Lung (tissue), 16 donors: ENCODE measurements around the gene SNAPC1. TPM values are rescaled to one million over a fixed set of nuclear protein-coding genes. Genes with fewer than 3 reads are reported as not detected.

Experiments used
- ATAC-seq: fragments of 200-7000 bp; cut with Tn5 transposase; one replicate; pipeline ENCODE4 v1.9.1; 2020; ENCODE audit warnings: moderate number of reproducible peaks; ENCODE audit not compliant: insufficient read depth, low FRiP score
- DNase-seq, 3 donors: peaks; one replicate each; pipeline ENCODE4 v3.0.0-alpha.2; 2013 to 2017
- H3K27ac ChIP-seq, 2 donors: one replicate each; pipeline ENCODE4 v1.5.1; 2013; ENCODE audit warnings: mild to moderate bottlenecking in 2 of 2, moderate library complexity in 2 of 2, control low read depth in 1 of 2, inconsistent platforms in 1 of 2, low read depth in 1 of 2, low read length in 1 of 2
- H3K27me3 ChIP-seq, 3 donors: one replicate each; pipeline ENCODE4 v1.5.1; 2013; ENCODE audit warnings: low read length in 2 of 3; ENCODE audit not compliant: control insufficient read depth in 3 of 3, insufficient read depth in 3 of 3
- H3K36me3 ChIP-seq, 4 donors: one replicate each; pipeline ENCODE4 v1.5.1; 2013; ENCODE audit warnings: low read length in 4 of 4, mild to moderate bottlenecking in 1 of 4, moderate library complexity in 1 of 4; ENCODE audit not compliant: control insufficient read depth in 4 of 4, insufficient read depth in 4 of 4
- H3K4me1 ChIP-seq, 5 donors: one replicate each; pipeline ENCODE4 v1.5.1; 2013; ENCODE audit warnings: low read length in 5 of 5, mild to moderate bottlenecking in 2 of 5, moderate library complexity in 1 of 5; ENCODE audit not compliant: control insufficient read depth in 5 of 5, insufficient read depth in 5 of 5
- H3K4me3 ChIP-seq: one replicate; pipeline ENCODE4 v1.5.1; 2013; ENCODE audit warnings: mild to moderate bottlenecking, control low read depth, moderate library complexity
- H3K9ac ChIP-seq, 2 donors: one replicate each; pipeline ENCODE4 v1.5.1; 2013; ENCODE audit warnings: low read length in 2 of 2, control low read depth in 1 of 2; ENCODE audit not compliant: insufficient read depth in 1 of 2
- H3K9me3 ChIP-seq, 4 donors: one replicate each; pipeline ENCODE4 v1.5.1; 2013; ENCODE audit warnings: low read length in 3 of 4, mild to moderate bottlenecking in 1 of 4, moderate library complexity in 1 of 4; ENCODE audit not compliant: control insufficient read depth in 4 of 4, insufficient read depth in 3 of 4
- WGBS, 2 donors: extraction: QIAGEN DNeasy Blood & Tissue Kit; methylation state at CpG; one replicate each; pipeline ENCODE4 v1.1.7; 2013; 5-methylcytosine and 5-hydroxymethylcytosine counted together
- long read RNA-seq, 5 donors: transcript quantifications; one replicate each; lab custom pipeline, GENCODE V29; 2026
- polyA plus RNA-seq, 2 donors: library from polyadenylated mRNA; stranded (reverse); fragments of 200-250 nt; gene quantifications; one replicate each; pipeline ENCODE4 v1.2.1, GENCODE V29; 2013
- total RNA-seq, 2 donors: library from RNA; depleted of rRNA in 1 of 2; stranded (reverse); fragments of >200 nt in 1 of 2; gene quantifications; one replicate each; pipeline ENCODE4 v1.2.1, GENCODE V29; 2014 to 2021
- TF ChIP-seq, protein P1 (sequence below): IDR thresholded peaks from 2 replicates; pipeline ENCODE4 v1.5.1; 2012; ENCODE audit warnings: mild to moderate bottlenecking; ENCODE audit errors: control extremely low read depth, extremely low read depth
- donor health status: control.
- donor health status: control.
- donor health status: Bipolar disorder and iron deficiency.
- donor health status: healthy.
- donor health status: DM: yes; HTN: yes; CAD: no.

SNAPC1 gene, protein sequence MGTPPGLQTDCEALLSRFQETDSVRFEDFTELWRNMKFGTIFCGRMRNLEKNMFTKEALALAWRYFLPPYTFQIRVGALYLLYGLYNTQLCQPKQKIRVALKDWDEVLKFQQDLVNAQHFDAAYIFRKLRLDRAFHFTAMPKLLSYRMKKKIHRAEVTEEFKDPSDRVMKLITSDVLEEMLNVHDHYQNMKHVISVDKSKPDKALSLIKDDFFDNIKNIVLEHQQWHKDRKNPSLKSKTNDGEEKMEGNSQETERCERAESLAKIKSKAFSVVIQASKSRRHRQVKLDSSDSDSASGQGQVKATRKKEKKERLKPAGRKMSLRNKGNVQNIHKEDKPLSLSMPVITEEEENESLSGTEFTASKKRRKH
- 1 to 10 TPM; 5.6 to 9.5 TPM for total RNA-seq
- 1 to 10 TPM; 4.2 to 8.0 TPM for polyA plus RNA-seq
- long read RNA-seq, donor 1, partial matches to known transcripts, result 5 of 9 reads
- long read RNA-seq, donor 1, other reads (novel, unspliced or antisense), result 0 of 9 reads
- long read RNA-seq, donor 2, result 0 reads
- long read RNA-seq, donor 3, partial matches to known transcripts, result 7 of 9 reads
- long read RNA-seq, donor 3, other reads (novel, unspliced or antisense), result 0 of 9 reads
- long read RNA-seq, donor 4, result 0 reads
- long read RNA-seq, donor 5, transcript SNAPC1-201 (10 exons, 2,656 nt), result major isoform, 6 of 30 reads
- long read RNA-seq, donor 5, partial matches to known transcripts, result 24 of 30 reads
- long read RNA-seq, donor 5, other reads (novel, unspliced or antisense), result 0 of 30 reads

DNA sequence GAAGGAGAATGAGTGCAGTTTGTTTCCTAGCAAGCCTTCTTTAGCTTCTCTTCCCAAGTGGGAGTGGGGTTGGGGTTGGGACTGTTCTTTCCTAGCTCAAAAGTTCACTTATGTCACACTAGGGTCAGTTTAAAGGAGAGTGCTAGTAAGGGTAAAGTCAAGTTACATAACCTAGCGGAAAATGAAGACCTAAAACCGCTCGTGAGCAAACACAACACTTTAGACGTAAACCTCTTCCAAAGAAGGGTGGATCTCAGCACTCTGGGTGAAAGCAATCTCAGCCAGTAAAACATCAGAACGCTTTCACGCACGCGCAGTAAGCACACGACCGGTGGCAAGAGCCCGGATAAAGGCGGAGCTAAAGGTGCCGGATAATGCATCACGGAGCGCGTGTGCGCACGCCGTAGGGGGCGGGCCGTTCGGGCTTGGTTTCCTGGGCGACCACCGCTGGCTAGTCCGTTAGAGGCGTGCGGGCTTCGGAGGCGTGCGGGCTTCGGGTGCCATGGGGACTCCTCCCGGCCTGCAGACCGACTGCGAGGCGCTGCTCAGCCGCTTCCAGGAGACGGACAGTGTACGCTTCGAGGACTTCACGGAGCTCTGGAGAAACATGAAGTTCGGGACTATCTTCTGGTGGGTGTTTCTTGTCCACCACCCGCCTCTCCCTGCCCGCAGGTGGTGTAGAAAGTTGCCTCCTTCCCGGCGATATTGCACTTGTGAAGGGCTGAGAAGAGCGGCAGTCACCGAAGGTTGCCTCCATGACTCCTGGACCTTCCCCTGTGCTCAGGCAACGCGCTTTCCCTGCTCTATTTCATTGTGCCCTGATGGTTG, at the start of gene SNAPC1:
Gene SNAPC1, plus strand, starts transcription at position 462 of the 828 bp plus-strand sequence. Its CDS starts 41 bp downstream, at position 503.
- ATAC-seq (peak; percentile 99), DNase-seq (peak; percentile 98 to 99 (median 99))
- H3K4me3 ChIP-seq, result peak within 1 kb of the TSS; percentile 68
- peak within 1 kb of the TSS; percentile 89 to 90 for H3K27ac ChIP-seq
- TF ChIP-seq, protein P1, sequence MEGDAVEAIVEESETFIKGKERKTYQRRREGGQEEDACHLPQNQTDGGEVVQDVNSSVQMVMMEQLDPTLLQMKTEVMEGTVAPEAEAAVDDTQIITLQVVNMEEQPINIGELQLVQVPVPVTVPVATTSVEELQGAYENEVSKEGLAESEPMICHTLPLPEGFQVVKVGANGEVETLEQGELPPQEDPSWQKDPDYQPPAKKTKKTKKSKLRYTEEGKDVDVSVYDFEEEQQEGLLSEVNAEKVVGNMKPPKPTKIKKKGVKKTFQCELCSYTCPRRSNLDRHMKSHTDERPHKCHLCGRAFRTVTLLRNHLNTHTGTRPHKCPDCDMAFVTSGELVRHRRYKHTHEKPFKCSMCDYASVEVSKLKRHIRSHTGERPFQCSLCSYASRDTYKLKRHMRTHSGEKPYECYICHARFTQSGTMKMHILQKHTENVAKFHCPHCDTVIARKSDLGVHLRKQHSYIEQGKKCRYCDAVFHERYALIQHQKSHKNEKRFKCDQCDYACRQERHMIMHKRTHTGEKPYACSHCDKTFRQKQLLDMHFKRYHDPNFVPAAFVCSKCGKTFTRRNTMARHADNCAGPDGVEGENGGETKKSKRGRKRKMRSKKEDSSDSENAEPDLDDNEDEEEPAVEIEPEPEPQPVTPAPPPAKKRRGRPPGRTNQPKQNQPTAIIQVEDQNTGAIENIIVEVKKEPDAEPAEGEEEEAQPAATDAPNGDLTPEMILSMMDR, result no peak
- H3K9me3 ChIP-seq, result peaks cover 0 to 1% (median 0%) of the 10 kb centered on the region in 4 donors
- H3K36me3 ChIP-seq, result peaks cover 0 to 3% (median 0%) of the 10 kb centered on the region in 4 donors
- H3K27me3 ChIP-seq, result no peaks in the 10 kb centered on the region
- H3K4me1 ChIP-seq, result peaks cover 6 to 42% (median 9%) of the 10 kb centered on the region in 5 donors
- peak within 1 kb of the TSS; percentile 66 to 93 for H3K9ac ChIP-seq
- 0% methylated on average over 49 of the region's 49 CpGs for WGBS, 2 donors

DNA sequence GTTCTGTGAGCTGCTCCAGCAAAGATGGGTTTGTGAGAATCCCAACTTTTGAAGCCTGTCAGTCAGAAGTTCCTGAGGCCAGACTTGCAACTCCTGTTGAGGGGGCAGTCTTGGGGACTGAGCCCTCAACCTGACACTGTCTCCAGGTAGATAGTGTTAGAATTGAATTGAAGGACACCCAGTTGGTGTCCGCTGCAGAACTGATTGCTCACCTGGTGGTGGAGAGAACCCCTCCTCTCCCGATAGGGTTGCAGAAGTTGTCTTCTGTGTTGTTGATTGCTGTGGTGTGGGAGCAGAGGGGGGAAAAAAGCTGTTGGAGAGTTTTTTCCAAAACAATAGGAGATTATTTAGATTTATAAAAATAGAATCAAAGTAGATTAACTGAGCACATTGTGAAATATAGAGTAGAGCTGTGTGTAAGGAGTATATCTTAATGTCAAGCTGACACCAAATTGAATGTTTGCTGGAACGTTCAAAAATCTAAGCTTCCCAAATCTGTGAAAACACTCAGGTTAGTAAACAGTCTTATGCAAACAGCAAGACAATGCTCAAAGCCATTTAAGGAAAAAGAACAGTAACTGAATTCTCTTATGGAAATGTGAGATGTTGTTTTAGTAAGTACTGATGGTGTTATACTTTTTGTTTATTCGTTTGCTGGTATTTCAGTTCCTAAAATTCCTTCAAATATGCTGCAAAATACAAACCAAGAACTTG, 48.3 kb upstream of the SNAPC1 start:
- no peak for ATAC-seq
- Histone ChIP-seq H3K4me3 (no peak overlapping the region), H3K27me3 (no peaks in the 10 kb centered on the region), H3K36me3 (peaks cover 0 to 2% (median 0%) of the 10 kb centered on the region in 4 donors), H3K4me1 (peaks cover 0 to 29% (median 13%) of the 10 kb centered on the region in 5 donors), H3K9me3 (no peaks in the 10 kb centered on the region), H3K9ac (no peak overlapping the region), H3K27ac (no peak overlapping the region)
- 63 to 71% methylated on average over 4 of the region's 4 CpGs for WGBS, 2 donors
- TF ChIP-seq, protein P1, result no peak
- peak in 1 of 3 donors; percentile 6 for DNase-seq

DNA sequence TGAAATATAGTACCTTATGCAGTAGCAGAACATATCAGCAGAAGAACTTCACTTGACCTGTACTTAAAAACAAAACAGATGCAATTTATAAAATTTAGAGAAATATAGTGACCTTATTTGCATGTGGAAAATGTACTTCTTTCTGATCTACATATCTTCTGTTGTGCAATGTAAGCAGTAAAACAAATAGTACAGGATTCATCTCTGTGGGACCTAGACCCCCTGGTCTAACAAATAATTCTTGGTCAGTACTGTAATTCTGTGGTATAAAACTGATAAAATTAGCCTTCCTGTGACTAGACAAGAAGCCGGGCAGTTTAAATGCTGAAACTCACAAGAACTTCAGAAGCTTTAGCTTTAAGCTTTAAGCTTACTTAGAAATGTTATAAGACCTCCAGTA, 45.3 kb upstream of the SNAPC1 start:
- no peak overlapping the region for H3K4me3 ChIP-seq
- H3K9me3 ChIP-seq, result no peaks in the 10 kb centered on the region
- no peaks in the 10 kb centered on the region for H3K27me3 ChIP-seq
- no peak overlapping the region for H3K9ac ChIP-seq
- TF ChIP-seq, protein P1, result no peak
- ATAC-seq (no peak), DNase-seq (no peak)
- H3K36me3 ChIP-seq, result peaks cover 0 to 6% (median 3%) of the 10 kb centered on the region in 4 donors
- H3K4me1 ChIP-seq, result peaks cover 5 to 38% (median 15%) of the 10 kb centered on the region in 5 donors
- H3K27ac ChIP-seq, result no peak overlapping the region
- 37 to 68% methylated on average over 1 of the region's 1 CpG for WGBS, 2 donors
